HK-2 (cell line): ENCODE results near the gene ANO4.
A peak's percentile ranks its signal among the peaks of the same experiment; 100 is the strongest.

Source experiments
- DNase-seq: peaks from one replicate; pipeline ENCODE4 v3.0.0-alpha.2; 2018; ENCODE audit not compliant: unreplicated experiment

The ANO4 gene

DNA sequence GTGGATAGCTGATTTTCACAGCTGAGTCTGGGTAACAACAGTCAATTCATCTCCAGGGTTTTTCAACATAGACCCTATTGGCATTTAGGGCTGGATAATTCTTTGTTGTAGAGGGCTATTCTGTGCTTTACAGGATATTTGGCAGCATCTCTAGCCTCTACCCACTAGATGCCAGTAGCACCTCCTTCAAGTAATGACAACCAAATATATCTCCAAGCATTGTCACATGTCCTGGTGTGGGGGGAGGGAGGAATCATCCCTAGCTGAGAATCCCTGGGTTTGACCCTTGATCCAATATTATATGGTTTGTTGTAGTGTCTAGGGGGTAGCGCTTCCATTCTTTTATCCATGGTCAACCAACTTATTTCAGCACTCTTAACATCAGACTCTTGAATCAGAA lies 157.2 kb downstream of the ANO4 start:
- no peak for DNase-seq

DNA sequence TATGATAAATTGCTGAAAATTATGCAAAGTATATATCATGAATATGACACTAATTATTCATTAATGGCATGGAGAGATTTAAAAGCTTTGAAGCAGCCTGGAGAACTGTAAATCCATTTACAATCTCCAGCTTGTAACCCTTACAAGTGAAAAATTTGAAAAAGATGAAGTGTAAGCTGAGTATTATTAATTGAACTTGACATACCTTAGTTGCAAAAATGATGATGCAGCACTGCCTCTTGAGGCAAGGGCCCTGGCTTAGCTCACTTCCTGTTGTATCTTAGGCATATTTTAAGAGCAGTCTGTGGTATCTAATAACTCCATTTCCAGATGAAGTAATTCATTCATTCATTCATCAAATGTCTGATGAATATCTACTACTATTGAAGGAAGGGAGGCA lies 158.6 kb downstream of the ANO4 start:
- DNase-seq = no peak

DNA sequence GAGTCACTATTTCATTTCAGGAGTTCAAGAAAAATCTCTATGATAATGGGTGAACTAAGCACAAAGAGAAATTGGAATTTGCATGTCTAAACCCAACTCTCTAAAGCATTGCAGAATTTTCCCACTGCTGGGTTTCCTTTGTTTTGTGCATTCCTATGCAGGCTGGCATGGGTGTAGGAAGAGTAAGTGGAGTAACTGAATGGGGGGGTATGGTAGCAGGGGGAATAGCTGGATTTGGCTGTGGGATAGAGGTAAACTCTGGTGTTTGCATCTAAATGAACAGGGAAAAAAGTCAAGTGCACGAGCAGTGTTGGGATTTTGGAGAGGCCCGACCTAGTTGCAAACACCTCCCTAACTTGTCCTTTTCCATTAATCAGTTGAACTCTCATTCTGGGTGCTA lies 159.1 kb downstream of the ANO4 start:
- no peak for DNase-seq

DNA sequence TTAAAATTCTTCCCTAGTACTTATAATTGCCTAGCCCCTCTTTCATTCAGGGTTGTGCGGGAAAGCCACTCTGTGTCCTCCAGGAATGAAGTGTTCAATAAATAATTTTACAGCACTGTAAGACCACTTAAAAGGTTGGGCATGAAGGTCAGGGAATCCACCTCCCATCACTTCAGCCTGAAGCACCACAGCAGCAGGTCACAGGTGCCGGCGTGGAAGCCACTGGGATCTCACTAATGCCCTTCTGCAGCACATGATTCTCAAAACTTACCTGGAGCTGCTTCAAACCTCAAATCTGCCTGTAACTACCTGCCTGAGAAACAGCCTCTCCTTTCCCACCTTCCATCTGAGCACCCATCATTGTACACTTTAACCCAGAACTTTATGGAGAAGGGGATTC lies 159.5 kb downstream of the ANO4 start:
- no peak for DNase-seq

DNA sequence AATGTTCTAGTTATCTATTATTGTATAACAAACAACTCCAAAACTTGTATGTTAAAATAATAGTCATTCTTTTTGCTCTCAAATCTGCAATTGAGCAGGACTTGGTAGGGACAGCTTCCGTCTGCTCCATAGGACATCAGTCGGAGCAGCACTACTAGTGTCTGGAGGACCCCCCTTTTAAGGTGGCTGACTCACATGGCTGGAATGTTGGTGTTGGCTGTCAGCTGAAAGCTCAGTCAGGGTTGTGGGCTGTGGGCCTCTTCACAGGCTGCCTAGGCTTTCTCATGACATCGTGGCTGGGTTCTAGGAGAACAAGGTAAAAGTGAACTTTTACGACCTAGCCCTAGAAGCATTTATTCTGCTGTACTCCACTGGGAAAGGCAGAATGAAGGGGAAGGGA lies 160.6 kb downstream of the ANO4 start:
- peak; percentile 22 for DNase-seq

DNA sequence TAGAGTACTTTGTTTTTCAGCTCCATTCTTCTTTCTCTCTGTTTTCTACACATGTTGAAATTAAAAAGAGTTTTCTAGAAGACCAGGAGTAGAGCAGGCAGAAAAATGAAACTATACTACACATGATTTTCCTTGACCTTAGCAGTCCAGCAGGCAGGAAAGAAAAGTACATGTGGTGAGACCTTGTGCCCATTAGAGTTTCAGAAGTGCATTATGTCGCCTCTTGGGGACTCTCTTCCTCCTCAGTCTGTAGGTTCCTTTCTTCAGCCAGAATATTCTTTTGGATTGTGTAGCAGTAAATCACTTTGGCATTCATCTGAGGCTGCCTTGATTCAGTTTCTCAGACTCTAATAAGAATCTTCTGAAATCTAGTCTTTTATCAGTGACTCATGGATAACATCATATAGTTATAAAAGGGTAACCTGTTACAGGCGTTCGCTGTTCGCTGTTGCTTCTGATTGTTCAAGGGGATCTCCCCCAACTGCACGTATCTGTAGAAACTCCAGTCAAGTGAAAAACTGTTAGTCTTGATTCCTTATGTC lies 161.8 kb downstream of the ANO4 start:
- no peak for DNase-seq

DNA sequence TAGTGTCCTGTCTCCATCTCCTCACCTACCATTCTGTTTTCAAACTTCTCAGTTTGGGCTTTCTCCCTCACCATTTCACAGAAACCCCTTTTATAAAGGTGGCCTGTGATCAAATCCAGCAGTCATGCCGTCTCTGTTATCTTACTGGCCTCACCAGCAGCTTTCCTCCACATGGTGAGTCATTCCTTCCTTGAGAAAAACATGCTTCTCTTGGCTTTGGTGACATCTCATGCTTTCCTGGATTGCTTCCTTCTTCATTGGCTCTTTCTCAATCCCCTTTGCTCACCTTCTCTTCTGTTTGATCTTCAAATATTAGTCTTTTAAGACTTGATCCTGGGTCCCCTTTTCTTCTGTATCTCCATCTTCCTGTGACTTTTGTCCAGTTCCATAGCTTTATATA lies 164.9 kb downstream of the ANO4 start:
- no peak for DNase-seq

DNA sequence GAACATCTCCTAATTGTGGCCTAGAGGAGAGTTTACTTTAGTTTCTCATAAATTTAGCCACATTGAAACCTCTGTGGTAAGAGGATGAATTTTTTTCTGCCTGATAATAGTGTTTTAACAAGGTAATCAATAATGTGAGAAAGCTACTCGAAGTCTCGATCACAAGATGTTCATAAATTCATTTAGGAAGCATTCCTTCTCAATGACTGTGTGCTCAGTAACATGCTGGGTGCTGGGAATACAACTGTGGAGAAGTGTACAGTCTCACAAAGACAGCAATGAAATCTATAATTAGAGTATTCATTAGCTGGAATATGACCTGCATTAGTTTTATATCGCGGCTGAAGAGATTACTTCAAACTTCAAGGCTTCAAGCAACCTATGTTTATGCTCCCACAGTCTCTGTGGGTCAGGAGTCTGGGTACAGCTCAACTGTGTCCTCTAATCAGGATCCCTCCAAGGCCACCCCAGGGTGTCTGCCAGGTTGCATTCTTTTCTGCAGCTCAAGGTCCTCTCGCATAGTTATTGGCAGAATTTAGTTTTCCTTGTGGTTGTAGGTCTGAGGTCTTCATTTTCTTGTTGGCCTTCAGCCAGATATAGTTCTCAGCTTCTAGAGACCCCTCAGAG lies 167.6 kb downstream of the ANO4 start:
- no peak for DNase-seq

DNA sequence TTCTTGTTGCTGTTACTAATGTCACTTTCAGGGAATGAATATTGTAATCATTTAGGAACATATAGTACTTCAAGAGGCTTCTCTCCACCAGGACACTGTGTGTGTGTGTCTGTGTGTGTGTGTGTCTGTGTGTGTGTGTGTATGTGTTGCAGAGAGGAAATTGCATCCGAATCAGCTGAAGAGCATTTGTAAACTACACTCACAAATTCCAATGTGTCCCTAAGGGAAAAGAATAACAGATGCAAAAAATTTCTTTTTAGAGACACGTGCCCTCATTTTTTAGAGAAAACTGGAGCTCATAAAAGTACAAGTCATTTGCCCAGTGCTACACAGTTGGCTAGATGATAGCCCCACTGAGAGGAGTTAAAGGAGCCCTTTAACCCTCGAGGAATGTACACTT lies 168.8 kb downstream of the ANO4 start:
- DNase-seq = no peak

DNA sequence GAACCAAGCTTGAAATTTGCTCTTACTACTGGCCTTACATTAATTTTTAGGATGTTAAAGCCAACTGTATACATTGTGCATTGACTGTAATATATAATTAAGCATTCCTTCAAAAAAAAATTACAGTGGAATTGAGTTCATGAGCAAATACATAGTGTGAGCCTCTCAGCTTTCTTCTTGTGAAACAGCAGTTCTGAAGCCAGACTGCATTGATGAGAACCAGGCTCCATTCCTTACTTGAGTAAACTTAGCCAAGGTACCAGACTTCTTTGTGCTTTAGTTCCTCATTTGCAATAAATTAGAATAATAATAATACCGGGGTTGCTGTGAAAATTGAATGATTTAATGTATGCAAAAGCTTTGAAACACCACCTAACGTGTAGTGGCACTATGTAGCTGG lies 169.5 kb downstream of the ANO4 start:
- no peak for DNase-seq

DNA sequence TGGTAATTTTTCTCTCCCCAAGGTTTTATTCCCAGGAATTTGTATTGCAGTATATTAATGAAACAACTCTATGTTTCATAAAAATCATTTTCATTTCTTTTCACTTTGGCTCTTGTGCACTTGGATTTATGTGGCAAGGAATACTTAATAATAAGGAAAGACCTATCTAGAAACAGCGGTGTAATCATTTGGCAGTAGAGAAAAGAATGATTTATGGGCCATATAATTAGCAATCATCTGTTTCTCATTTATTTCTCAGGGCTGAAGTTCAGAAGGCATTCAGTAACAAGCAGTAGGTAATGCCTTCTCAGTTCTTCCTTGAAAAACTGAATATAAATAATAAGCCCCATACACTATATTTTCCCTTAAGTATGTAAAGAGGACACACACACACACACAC lies 172.6 kb downstream of the ANO4 start:
- no peak for DNase-seq

DNA sequence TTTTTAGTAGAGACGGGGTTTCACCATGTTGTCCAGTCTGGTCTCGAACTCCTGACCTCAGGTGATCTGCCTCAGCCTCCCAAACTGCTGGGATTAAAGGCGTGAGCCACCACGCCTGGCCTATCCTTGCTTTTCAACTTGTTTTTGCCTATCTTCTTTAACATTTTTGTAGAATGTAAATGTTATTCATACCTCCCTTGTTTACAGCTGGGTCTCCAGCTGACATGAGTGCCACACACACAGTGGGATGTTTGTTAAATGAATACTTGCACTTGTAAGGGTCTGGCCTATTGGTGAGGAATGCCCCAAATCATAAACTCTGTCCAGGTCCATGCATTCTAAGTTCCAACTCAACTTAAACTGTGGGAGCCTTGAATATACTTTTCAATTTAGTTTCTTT lies 176.3 kb downstream of the ANO4 start:
- DNase-seq = no peak

DNA sequence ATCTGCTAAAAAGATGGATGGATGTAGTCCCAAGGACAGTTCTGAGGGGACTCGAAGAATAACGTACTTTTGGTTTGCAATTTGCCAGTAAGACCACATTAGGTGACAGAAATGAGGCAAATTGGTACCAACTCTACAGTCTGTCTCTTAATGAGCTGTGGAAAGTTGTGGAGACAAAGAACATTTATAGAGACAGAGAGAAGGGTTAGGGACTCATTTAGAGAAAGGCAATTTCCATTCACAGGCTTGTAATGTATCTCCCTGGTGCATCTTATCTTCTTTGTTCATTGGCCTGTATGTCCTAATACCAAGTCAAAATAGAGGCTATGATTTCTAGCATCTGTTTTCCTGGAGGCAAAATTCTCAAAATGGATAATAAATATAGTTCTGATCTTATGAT lies 177.5 kb downstream of the ANO4 start:
- DNase-seq = no peak

DNA sequence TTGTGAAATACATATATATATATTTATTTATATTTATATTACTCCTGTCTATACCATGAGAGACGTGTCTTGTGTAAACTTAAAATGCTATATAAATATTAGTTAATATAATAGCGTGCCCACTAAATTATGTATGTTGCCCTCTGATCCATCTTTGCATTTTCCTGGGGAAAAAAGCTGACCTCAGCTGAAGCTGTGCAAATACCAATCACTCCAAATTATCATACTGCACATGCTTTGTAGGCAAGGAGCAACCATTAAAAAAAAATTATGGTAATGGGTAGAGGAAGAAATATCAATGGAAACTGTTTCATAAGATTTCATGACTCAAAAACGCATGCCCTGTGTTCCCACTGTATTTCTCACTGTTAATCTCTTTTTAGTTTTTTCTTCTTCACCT lies 179.8 kb downstream of the ANO4 start:
- DNase-seq = no peak

DNA sequence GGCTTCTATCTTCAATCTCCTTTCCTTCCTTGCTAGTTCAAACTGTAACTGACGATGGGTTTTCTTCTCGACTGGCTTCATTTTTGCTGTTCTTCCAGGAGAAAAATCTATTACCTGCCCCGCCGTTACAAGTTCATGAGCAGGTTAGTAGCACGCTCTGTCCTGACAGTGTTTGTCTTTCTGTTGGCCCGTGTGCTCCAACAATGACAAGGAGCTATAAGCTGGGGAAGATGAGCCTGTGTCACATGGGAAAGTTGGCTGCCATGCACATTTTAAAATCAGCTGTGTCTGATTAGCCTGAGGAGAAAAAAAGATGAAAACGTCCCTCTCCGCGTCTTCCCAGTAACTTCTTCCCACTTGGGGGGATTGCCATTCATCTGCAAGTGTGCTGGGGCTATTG lies 180.2 kb downstream of the ANO4 start:
- DNase-seq = no peak

DNA sequence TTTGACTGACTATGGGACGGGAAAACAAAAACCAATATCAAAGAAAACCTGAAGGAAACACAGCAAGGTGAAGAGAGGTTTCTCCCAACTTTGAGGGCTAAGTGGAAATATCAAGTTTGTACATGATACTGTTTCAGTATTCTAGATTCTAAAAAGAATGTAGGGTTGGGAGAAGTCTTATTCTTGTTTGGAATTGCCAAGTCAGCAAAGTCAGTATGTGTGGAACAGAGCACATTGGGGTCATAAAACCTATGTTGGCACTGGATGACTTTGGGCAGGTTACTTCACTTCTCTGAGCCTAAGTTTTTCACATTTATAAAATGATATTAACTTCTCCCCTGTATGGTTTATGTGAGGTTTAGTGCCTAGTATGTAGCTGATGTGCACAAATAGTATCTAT lies 182.2 kb downstream of the ANO4 start:
- DNase-seq = no peak

DNA sequence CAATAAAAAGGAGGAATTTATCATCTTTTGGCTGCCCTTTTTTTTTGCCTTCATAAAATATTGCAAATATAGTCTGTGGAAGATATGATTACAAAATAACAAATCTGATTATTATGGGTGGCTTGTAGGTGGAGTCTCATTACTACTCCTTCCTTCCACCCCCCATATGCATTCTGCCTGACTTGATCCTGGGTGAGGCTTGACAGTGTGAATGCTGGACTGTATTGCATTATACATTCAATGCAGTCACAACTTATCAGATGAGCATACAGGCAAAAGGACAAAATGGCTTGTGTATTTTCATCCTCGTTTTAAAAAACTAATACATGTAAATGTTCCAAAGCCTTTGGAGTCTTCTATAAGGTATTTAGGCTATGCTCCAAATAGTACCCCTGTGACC lies 186.3 kb downstream of the ANO4 start:
- no peak for DNase-seq

DNA sequence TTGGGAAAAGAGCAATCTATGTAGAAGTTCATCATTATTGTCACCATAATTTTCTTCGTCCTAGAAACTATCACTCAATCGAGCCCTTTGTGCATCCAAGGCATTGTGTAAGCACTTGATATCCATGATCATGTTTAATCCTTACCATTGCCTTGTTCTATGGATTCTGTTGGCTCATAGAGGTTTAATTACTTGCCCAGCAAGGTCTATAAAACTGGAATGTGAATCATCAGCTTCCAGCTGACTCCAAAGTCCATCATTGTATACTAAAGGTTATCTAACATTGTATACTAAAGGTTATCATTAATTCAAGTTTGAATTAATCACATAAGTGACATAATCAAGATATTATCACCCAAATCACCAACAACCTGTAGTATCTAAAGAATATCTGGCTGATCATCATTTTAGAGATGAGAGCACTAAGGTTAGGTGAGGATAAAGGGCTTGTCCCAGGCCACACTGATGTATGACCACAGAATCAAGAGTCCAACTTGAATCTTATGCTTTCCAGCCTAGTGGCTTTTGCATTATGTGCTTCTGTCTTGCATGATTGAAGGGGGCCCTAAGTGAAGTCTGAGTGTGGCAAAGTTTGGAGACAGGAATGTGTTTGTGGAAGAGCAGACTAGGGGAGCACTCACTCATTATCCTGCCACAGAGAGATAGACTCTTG lies 188.1 kb downstream of the ANO4 start:
- DNase-seq = no peak

DNA sequence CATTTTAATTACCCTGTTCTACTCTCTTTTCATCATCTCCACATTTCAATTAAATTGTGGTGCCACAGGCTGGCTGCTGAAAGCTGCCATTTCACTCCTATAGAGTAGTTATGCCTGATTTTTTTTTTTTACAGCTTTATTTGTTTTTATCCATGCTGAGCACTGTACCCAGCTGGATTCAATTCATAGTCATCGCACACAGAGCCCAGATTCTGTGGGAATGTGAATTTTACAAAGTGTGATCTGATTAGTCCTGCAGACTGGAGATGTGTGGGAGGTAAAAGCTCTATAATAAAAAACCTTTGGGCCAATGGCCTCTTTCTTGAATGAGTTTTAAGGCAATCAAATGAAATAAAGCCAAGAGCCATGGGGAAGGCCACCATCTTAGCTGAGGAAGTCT lies 190.2 kb downstream of the ANO4 start:
- DNase-seq = no peak

DNA sequence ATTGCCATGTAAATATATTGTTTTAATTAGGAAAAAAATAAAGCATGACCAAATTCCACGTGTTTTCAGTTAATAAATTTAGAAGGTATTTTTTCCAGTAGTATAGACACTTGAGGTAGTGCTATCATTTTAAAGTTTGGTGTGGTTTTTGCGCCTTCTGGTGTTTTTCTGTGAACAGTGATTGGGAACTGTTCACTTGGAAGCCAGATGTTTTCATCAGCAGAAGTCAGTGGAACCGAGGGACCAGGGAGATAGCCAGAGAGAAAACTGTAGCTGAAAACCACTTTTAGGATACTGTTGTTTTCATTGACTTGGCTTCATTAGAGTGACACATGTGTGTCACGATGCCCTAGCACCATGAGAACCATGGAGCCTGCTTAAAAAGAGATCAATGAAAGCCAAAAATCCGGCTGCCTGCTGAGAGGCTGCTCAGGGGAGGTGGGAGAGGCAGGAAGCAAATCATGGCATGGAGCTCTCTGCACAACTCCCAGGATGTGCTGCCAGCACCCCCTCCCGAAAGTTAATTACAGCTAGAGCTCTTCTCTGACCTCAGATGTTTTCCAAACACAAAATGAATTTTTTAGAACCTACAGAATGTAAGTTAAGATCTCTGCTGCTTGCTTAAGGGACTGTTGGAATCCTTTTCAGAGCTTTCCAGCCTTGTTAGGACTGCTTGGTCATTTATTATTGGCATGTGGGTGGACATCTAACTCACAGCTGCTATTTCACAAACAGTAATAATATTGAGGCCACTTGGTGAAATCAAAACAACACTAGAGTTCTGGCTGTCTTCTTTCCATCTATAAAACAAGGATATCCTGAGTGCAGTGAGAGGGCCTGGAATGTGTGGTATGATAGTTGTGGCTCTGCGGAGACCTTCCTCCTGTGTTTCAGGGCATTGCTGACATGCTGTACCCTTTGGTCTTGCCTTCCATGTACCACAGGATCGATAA lies 192.3 kb downstream of the ANO4 start:
- no peak for DNase-seq

DNA sequence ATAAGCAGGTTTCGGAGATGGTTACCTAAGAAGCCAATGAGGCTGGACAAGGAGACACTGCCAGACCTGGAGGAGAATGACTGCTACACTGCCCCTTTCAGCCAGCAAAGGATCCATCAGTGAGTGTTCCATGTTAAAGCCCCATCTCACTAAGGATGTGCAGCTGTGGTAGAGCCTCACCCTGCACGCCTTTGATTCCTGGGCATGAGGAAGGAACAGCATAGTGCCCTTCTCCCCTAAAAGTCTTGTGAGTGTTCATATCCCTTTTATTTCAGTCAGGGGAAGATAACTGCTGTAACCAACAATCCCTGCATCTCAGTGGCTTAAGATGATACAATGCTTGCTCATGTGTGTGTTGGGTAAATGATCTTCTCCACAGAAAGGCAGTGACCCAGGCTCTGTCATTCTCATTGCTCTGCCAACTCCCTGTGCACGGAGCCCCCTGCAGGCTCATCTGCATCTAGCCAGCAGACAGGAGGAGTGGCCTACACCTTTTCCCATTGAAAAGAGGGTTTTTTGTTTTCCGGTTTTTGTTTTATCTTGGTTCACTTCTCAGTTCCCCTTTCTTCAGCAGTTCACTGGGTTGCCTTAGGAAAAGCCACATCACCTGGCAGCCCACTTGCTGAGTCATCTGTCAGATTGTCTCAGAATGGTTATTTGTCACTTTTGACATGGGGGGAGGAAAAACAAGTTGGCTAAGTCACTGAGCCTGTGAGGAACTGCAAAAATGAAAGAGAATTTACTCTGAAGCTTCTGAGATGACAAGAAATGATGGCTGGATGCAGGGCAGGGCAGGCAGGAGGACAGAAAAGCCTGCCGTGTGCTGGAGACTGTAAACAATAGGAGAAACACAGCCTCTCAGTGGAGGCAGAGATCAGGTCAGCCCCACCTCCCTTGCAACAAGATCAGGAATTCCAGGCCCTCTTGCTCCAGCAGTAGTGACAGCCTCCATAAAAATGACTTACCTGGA lies 193.3 kb downstream of the ANO4 start:
- peak; percentile 26 for DNase-seq
